ENCODE data around the gene FKBP4.
A peak's percentile ranks its signal among the peaks of the same experiment; 100 is the strongest.
"Not testable (repeated sequence)": the region's sequence is repeated elsewhere in the genome, so short reads cannot be mapped to it uniquely, and the experiment has no call there.

The FKBP4 gene

GRCh38 chr12:2794736-2795289, at the start of gene FKBP4:
Gene FKBP4 (plus strand): TSS chr12:2794970. CDS start chr12:2795140, 170 bp downstream.
- DNase-seq = peak; percentile 88

DNA sequence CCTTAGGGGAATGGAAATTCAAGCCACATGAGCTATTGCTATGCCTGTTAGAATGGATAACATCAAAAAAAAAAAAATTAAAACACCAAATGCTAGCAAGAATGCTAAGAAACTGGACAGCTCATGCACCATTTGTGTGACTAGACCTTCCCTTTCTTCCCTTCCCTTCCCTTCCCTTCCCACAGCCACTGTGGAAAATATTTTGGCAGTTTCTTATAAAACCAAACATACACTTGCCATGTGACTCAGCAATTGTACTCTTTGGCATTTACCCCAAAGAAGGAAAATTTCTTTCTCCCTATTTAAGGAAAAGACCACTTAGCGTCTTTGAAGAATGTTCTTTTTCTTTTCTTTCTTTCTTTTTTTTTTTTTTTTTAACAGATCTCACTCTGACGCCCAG, 49.1 kb upstream of the FKBP4 start:
- no peak for DNase-seq

DNA sequence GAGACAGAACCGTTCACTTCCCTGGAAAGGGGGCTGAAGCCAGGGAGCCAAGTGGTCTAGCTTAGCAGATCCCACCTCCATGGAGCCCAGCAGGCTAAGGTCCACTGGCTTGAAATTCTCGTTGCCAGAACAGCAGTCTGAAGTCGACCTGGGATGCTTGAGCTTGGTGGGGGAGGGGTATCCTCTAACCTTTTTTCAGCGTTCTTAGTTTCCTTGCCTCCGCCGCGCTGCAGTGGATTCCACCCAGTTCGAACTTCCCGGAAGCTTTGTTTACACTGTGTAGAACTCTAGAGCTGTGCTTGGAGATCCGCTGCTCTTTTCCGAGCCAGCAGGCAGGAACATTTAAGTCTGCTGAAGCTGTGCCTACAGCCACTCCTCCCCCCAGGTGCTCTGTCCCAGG, 45.2 kb upstream of the FKBP4 start:
- DNase-seq = no peak

- DNase-seq = no peak
Measured at GRCh38 chr12:2750185-2750584, 44.6 kb upstream of the FKBP4 start.

- no peak for DNase-seq
Measured at GRCh38 chr12:2751230-2751629, 43.5 kb upstream of the FKBP4 start.

- DNase-seq = no peak
Measured at GRCh38 chr12:2751686-2752085, 43.1 kb upstream of the FKBP4 start.

DNA sequence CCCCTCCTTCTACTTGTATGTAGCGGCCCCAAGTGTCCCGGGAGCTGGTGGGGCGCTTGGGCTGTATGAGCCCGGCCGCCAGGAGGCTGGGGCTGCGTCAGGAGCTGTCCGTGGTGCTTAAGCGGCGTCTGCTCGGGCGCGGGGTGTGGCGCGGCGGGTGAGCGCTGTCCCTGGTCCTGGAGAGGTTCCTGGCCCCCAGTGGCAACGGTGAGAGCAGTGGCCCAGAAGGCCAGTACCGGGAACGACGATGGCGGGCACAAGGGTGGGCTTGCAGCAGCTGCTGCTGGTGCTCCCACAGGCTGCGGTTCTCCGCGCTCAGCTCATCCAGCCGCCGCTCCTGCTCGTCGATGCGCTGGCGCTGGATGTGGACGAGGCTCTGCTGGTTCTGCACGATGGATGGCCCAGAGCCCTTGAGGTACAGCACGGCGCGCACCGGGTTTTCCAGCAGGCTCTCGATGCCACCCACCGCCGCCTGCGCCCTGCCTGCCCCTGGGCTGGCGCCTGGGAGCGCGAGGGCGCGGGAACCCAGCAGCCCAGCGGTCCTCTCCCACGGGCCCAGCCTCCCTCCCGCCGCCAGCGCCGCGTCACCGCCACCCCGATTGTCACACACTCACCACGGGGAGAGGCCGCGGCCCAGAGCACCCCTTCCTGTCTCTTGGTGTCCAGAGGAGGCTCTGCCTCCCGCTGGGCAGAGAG, 41.9 kb upstream of the FKBP4 start:
- DNase-seq = peak; percentile 65

DNA sequence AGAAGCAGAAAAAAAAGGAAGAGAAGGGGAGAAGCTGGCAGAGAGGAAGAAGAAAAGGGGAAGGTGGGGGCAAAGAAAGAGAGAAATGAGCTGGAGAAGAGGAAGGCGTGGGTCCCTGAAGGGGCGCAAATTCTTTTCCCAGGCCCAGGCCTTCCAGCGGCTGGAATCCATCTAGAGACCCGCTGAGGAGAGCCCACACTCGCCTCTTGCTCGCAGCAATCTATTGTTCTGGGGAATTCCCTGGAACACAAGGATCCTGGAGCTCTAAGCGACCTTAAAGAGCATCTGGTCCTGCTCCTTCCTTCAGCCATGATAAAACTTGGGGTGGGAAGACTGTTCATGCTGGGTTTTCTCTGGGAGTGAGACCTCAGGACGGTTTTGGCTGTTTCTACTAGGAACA, 41.2 kb upstream of the FKBP4 start:
- DNase-seq = no peak

- DNase-seq = no peak
Measured at GRCh38 chr12:2754208-2754607, 40.6 kb upstream of the FKBP4 start.

DNA sequence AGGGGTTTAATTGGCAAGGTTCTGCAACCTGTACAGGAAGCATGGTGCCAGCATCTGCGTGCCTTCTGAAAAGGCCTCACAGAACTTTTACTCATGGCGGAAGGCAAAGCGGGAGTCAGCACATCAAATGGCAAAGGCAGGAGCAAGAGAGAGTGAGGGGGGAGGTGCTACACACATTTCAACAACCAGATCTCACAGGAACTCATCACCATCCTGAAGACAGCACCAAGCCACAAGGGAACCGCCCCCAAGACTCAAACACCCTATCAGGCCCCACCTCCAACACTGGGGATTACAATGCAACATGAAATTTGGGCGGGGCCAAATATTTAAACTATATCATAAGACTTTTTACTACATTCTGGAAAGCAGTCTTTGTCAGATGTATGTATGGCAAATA, 38.0 kb upstream of the FKBP4 start:
- no peak for DNase-seq

DNA sequence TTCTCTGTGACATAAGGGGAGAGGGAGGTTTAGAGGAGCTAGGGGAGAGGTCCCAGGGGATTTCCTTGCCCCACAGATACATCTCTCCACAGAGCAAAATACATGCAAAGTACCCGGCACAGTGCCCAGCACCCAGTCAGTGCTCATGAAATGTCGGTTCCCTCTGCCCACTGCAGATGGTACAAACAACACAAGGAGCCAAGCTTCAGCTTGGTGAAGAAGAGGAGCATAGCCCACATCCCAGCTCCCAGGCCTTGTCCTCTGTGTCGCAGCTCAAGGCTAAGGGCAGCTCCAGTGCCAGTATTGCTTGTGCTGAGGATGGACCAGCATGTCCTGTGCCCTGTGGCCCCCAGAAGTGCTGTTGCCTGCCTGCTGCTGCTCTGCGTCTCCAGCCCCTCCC, 35.0 kb upstream of the FKBP4 start:
- DNase-seq = no peak

- DNase-seq = no peak
Measured at GRCh38 chr12:2764398-2764797, 30.4 kb upstream of the FKBP4 start.

DNA sequence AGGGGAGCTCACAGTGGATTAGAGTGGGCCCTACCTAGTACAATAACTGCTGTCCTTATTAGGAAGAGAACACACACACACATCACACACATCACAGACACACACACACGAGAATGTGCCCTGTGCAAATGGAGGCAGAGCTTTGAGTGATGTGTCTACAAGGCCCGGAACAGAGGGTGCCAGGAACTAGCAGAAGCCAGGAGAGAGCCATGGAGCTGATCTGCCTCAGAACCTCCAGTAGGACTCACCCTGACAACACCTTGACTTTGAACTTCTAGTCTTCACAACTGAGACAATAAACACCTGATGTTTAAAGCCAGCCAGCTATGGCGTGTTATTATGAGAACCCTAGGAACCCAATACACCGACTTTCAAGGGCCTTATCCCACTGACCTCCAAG, 29.7 kb upstream of the FKBP4 start:
- DNase-seq = no peak

- DNase-seq = no peak
Measured at GRCh38 chr12:2765608-2766007, 29.2 kb upstream of the FKBP4 start.

GRCh38 chr12:2768224-2768961, 26.4 kb upstream of the FKBP4 start:
- DNase-seq = no peak

GRCh38 chr12:2769866-2770533, 24.8 kb upstream of the FKBP4 start:
- DNase-seq = no peak

GRCh38 chr12:2770544-2770943, 24.2 kb upstream of the FKBP4 start:
- DNase-seq = not testable (repeated sequence)

DNA sequence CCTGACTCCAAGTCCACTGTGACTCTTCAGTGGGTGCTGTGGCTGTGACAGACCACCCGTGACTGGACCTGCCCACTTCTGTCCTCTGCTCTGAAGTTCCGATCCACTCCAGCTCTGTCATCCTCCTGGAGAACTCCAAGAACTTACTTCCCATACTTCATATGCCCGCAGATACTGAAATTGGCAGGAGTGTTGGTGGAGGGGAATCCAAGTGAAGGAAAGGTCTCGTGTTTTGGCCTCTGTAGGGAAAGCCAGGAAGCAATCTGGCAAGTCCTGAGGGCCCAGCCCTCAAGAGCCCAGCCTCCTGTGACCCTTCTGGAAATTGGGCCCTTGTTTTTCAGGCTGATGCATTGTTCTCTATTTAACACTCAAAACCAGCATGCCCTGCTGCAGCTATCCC, 22.4 kb upstream of the FKBP4 start:
- DNase-seq = no peak

GRCh38 chr12:2773199-2773875, 21.4 kb upstream of the FKBP4 start:
- no peak for DNase-seq

DNA sequence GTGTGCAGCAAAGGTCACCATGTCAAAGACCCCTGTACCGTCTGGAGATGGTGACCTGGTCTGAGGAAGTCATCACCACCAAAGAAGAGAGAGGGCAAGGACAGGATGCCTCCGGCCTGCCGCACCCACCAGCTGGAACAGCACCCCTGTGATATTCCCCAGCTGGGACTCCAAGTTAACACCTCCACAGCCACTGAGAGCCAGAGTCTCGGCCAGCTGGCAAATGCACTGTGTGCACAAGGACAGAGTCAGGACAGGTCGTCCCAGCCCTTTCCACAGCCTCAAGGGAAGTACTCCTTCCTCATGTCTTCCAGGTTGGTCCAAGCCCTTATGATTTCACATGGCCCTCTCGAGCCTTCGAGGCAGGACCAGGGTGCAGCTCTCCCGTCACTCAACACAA, 19.3 kb upstream of the FKBP4 start:
- no peak for DNase-seq

- no peak for DNase-seq
Measured at GRCh38 chr12:2776129-2776806, 18.5 kb upstream of the FKBP4 start.

GRCh38 chr12:2779281-2779680, 15.5 kb upstream of the FKBP4 start:
- DNase-seq = no peak

Data from activated CD4-positive, CD25-positive, alpha-beta regulatory T cell treated with anti-CD3 and anti-CD28 coated beads, Interleukin-2, amount 50 U/mL, for 72 hours (primary cell).